ENCODE results near the gene ARL6IP6.

DNA sequence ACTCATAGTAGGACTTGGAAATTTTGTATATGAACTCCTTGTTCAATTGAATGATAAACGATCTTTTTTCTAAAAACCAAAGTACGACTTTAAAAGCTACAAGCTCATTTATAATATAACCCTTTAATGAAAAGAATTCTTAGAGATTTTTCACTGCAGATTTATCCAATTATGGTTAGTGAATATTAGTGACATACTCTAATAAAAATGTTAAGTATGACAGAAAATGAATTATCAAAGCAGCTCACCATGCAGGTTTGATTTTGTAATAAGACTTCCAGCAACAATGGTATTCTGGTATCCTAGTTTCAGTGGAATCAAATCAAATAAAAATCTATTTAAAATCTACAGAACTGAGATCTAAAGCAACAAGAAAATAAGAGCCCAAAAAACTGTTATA lies 39.6 kb upstream of the ARL6IP6 start:
- TF ChIP-seq, protein P1, sequence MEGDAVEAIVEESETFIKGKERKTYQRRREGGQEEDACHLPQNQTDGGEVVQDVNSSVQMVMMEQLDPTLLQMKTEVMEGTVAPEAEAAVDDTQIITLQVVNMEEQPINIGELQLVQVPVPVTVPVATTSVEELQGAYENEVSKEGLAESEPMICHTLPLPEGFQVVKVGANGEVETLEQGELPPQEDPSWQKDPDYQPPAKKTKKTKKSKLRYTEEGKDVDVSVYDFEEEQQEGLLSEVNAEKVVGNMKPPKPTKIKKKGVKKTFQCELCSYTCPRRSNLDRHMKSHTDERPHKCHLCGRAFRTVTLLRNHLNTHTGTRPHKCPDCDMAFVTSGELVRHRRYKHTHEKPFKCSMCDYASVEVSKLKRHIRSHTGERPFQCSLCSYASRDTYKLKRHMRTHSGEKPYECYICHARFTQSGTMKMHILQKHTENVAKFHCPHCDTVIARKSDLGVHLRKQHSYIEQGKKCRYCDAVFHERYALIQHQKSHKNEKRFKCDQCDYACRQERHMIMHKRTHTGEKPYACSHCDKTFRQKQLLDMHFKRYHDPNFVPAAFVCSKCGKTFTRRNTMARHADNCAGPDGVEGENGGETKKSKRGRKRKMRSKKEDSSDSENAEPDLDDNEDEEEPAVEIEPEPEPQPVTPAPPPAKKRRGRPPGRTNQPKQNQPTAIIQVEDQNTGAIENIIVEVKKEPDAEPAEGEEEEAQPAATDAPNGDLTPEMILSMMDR (IDR thresholded peaks at IDR 0.05; ENCODE audit: insufficient read depth, low read length, poor library complexity, severe bottlenecking), result no peak
- no peak for TF ChIP-seq EZH2phosphoT487 (conservative IDR thresholded peaks at IDR 0.05; ENCODE audit: low read length)
